ENCODE measurements around the gene PTAFR.

The PTAFR gene

GRCh38 chr1:28114844-28115243 lies 61.6 kb downstream of the PTAFR start:
- DNase-seq = no peak

- no peak for DNase-seq
These were observed 63.3 kb downstream of the PTAFR start for GRCh38 chr1:28113242-28113572.

DNA sequence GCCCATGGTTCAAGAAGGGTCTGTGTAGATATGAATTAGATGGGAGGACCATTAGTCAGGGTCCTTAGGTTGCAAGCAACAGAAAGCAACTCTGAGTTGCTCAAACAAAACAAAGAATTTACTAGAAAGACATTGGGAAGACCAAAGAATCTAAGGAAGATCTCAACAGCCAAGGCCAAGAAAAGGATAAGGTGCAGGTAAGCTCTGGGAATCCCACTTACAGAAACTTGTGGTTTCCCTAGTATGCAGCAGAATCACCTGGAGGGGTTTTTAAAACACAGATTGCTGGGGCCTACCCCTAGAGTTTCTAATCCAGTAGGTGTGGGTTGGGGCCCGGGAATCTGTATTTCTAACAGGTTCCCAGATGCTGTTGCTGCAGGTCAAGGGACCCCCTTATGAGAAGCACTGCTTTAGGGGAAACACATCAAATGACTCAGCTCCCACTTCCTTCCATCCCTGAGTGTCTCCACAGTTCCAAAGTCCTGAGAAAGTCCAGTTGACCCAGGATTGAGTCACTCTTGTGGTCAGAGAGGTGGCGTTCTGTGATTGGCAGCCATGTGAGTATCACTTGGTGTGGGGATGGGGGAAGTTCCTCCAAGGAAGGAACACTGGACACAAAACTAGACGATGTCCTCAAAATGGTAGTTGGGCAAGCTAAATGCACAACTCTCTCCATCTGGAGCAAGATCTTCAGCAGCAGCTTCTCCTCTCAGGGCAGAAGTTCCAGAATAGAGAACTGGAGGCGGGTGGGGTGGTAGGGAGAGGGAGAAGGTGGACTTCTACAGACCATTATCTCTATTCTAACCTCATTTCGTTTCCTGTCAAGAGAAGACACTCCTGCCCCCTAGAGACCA lies 63.9 kb downstream of the PTAFR start:
- peak; percentile 29 to 80 for DNase-seq

DNA sequence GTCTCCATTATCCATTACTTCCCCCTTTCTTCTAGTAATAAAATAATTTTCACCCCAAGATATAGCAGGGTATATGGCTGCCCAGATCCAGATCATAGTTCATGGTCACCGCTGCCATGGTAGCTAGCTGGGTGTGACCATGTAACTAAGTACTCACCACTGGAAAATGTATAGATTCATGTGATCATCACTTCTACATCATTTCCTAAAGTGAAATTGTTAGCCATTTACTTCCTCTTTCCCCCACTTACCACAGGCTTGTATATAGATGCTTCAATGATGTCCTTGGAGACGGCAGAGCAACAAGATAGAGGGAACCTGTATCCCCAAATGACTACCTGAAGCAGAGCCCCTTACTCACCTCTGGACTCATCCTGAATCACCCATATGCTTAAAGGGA lies 65.3 kb downstream of the PTAFR start:
- DNase-seq = peak; percentile 27 to 69

GRCh38 chr1:28110555-28110954 lies 65.9 kb downstream of the PTAFR start:
- peak in 1 of 2 donors; percentile 27 for DNase-seq

DNA sequence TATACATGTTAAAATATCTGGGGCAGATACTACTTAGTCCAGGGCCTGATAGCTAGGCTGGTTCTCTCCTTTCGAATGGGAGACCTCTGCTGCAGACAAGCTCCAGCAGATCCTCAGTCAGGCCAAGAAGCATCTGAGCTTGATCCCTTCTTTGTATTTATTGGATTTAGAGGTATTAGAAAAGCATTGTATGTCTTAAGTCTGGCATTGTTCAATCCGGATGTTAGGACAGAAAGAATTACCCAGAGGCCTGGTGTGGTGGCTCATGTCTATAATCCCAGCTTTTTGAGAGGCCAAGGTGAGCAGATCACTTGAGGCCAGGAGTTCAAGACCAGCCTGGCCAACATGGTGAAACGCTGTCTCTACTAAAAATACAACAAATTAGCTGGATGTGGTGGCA lies 66.9 kb downstream of the PTAFR start:
- DNase-seq = no peak

GRCh38 chr1:28108001-28108400 lies 68.5 kb downstream of the PTAFR start:
- DNase-seq = no peak

GRCh38 chr1:28104866-28105467 lies 71.5 kb downstream of the PTAFR start:
- no peak for DNase-seq

- DNase-seq = no peak
These were observed 74.3 kb downstream of the PTAFR start for GRCh38 chr1:28102189-28102588.

DNA sequence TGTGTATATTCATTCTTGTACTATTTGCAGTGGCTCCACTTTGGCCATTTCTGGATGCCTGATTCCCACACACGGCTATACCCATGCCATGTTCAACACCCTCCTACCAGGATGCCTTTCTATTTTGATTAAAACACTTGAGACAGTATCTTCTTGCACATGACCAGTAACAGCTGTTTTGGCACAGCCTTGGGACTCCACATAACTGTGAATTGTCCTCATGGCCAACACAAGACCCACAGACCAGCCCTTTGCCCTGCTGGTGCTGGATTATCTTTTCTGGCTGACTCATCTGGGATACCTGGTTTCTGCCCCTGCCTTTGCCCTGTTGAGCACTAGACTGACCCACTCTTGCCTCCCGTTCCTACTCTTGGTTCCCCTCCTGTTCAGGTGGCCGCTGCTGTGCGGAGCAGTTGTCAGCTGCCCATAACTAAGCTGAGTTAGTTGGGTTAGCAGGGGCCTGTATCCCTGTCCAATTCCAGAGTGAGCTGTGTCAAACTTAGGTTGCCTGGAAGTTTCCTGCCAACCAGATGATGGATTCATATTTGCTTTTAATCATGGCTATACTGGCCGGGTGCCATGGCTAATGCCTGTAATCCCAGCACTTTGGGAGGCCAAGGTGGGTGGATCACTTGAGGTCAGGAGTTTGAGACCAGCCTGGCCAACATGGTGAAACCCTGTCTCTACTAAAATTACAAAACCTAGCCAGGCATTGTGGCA lies 77.3 kb downstream of the PTAFR start:
- DNase-seq = no peak
